ENCODE measurements around the gene KCND3. TPM values are rescaled to one million over a fixed set of nuclear protein-coding genes. Genes with fewer than 3 reads are reported as not detected.

KCND3 gene
- total RNA-seq, 5 donors from 2014 or later (not counting 1 experiment from before 2014, with no cell fraction given) = not detected

- Histone ChIP-seq H3K27ac (ENCODE audit: low read length) (no peak overlapping the region), H3K36me3 (ENCODE audit: control insufficient read depth in 2 of 2, extremely low read depth in 1 of 2, insufficient read depth in 1 of 2, low read length in 1 of 2) (no peaks in the 10 kb centered on the region), H3K4me3 (ENCODE audit: control insufficient read depth in 1 of 2, extremely low read depth in 1 of 2, low read length in 1 of 2) (no peak overlapping the region), H3K27me3 (replicated peaks in 1 of 2; ENCODE audit: control insufficient read depth in 2 of 2, extremely low read depth in 1 of 2, insufficient read depth in 2 of 2, low read length in 1 of 2) (peaks cover 0 to 44% of the 10 kb centered on the region in 2 experiments), H3K9me3 (no peaks in the 10 kb centered on the region), H3K4me1 (ENCODE audit: control insufficient read depth in 1 of 2, extremely low read depth in 1 of 2, insufficient read depth in 2 of 2, low read length in 2 of 2) (no peaks in the 10 kb centered on the region)
- ChIA-PET CTCF (no interaction called here), POLR2A (no interaction called here)
- Mint-ChIP-seq H3K4me1 (no peaks in the 10 kb centered on the region), H3K36me3 (no peaks in the 10 kb centered on the region), H3K4me3 (no peak overlapping the region), H3K9me3 (no peaks in the 10 kb centered on the region), H3K27me3 (peaks cover 25 to 48% of the 10 kb centered on the region in 2 donors), H3K27ac (no peak overlapping the region)
- DNase-seq = no peak
- no peak for ATAC-seq (replicated peaks in 1 of 4)
- 61% methylated on average over 13 of the region's 13 CpGs for WGBS (ENCODE audit: insufficient coverage)
These were observed 132.9 kb downstream of the KCND3 start for GRCh38 chr1:111856411-111857185.

- no peaks in the 10 kb centered on the region for H3K9me3 ChIP-seq
- H3K9me3 Mint-ChIP-seq = no peaks in the 10 kb centered on the region
- DNase-seq = no peak
- no peaks in the 10 kb centered on the region for H3K4me1 Mint-ChIP-seq
- no peak overlapping the region for H3K27ac Mint-ChIP-seq
- peaks cover 24 to 47% of the 10 kb centered on the region in 2 donors for H3K27me3 Mint-ChIP-seq
- H3K4me3 Mint-ChIP-seq = no peak overlapping the region
- H3K27ac ChIP-seq (ENCODE audit: low read length) = no peak overlapping the region
- no peaks in the 10 kb centered on the region for H3K36me3 Mint-ChIP-seq
- no peaks in the 10 kb centered on the region for H3K4me1 ChIP-seq (ENCODE audit: control insufficient read depth in 1 of 2, extremely low read depth in 1 of 2, insufficient read depth in 2 of 2, low read length in 2 of 2)
- ATAC-seq (replicated peaks in 1 of 4) = no peak
- POLR2A ChIA-PET = no interaction called here
- 77% methylated on average over 4 of the region's 4 CpGs for WGBS (ENCODE audit: insufficient coverage)
- no peaks in the 10 kb centered on the region for H3K36me3 ChIP-seq (ENCODE audit: control insufficient read depth in 2 of 2, extremely low read depth in 1 of 2, insufficient read depth in 1 of 2, low read length in 1 of 2)
- CTCF ChIA-PET = no interaction called here
- H3K27me3 ChIP-seq (replicated peaks in 1 of 2; ENCODE audit: control insufficient read depth in 2 of 2, extremely low read depth in 1 of 2, insufficient read depth in 2 of 2, low read length in 1 of 2) = peaks cover 2 to 40% of the 10 kb centered on the region in 2 experiments
- no peak overlapping the region for H3K4me3 ChIP-seq (ENCODE audit: control insufficient read depth in 1 of 2, extremely low read depth in 1 of 2, low read length in 1 of 2)
These were observed 134.2 kb downstream of the KCND3 start for GRCh38 chr1:111855260-111855659.

GRCh38 chr1:111852261-111852721 lies 137.2 kb downstream of the KCND3 start:
- no peaks in the 10 kb centered on the region for H3K9me3 ChIP-seq
- no peak overlapping the region for H3K27ac ChIP-seq (ENCODE audit: low read length)
- Mint-ChIP-seq H3K36me3 (no peaks in the 10 kb centered on the region), H3K9me3 (no peaks in the 10 kb centered on the region), H3K4me3 (no peak overlapping the region), H3K27me3 (peaks cover 30 to 49% of the 10 kb centered on the region in 2 donors), H3K4me1 (no peaks in the 10 kb centered on the region), H3K27ac (no peak overlapping the region)
- CTCF ChIA-PET = no interaction called here
- DNase-seq (no peak), ATAC-seq (replicated peaks in 1 of 4) (no peak)
- H3K27me3 ChIP-seq (replicated peaks in 1 of 2; ENCODE audit: control insufficient read depth in 2 of 2, extremely low read depth in 1 of 2, insufficient read depth in 2 of 2, low read length in 1 of 2) = peaks cover 2 to 53% of the 10 kb centered on the region in 2 experiments
- no peaks in the 10 kb centered on the region for H3K36me3 ChIP-seq (ENCODE audit: control insufficient read depth in 2 of 2, extremely low read depth in 1 of 2, insufficient read depth in 1 of 2, low read length in 1 of 2)
- POLR2A ChIA-PET = no interaction called here
- no peaks in the 10 kb centered on the region for H3K4me1 ChIP-seq (ENCODE audit: control insufficient read depth in 1 of 2, extremely low read depth in 1 of 2, insufficient read depth in 2 of 2, low read length in 2 of 2)
- H3K4me3 ChIP-seq (ENCODE audit: control insufficient read depth in 1 of 2, extremely low read depth in 1 of 2, low read length in 1 of 2) = no peak overlapping the region
- WGBS (ENCODE audit: insufficient coverage) = 87% methylated on average over 4 of the region's 7 CpGs

- CTCF ChIA-PET = no interaction called here
- H3K27me3 ChIP-seq (replicated peaks in 1 of 2; ENCODE audit: control insufficient read depth in 2 of 2, extremely low read depth in 1 of 2, insufficient read depth in 2 of 2, low read length in 1 of 2) = peaks cover 2 to 49% of the 10 kb centered on the region in 2 experiments
- no peak overlapping the region for H3K27ac ChIP-seq (ENCODE audit: low read length)
- peaks cover 30 to 49% of the 10 kb centered on the region in 2 donors for H3K27me3 Mint-ChIP-seq
- no peaks in the 10 kb centered on the region for H3K36me3 Mint-ChIP-seq
- no peak overlapping the region for H3K4me3 ChIP-seq (ENCODE audit: control insufficient read depth in 1 of 2, extremely low read depth in 1 of 2, low read length in 1 of 2)
- H3K4me1 Mint-ChIP-seq = no peaks in the 10 kb centered on the region
- no peak overlapping the region for H3K27ac Mint-ChIP-seq
- no peaks in the 10 kb centered on the region for H3K9me3 ChIP-seq
- ATAC-seq (replicated peaks in 1 of 4) (no peak), DNase-seq (no peak)
- no peaks in the 10 kb centered on the region for H3K4me1 ChIP-seq (ENCODE audit: control insufficient read depth in 1 of 2, extremely low read depth in 1 of 2, insufficient read depth in 2 of 2, low read length in 2 of 2)
- H3K36me3 ChIP-seq (ENCODE audit: control insufficient read depth in 2 of 2, extremely low read depth in 1 of 2, insufficient read depth in 1 of 2, low read length in 1 of 2) = no peaks in the 10 kb centered on the region
- no peak overlapping the region for H3K4me3 Mint-ChIP-seq
- no CpG with 5 or more reads among the region's 6 CpGs for WGBS (ENCODE audit: insufficient coverage)
- POLR2A ChIA-PET = no interaction called here
- no peaks in the 10 kb centered on the region for H3K9me3 Mint-ChIP-seq
These were observed 137.9 kb downstream of the KCND3 start for GRCh38 chr1:111851552-111851951.

- DNase-seq (no peak), ATAC-seq (replicated peaks in 1 of 4) (no peak)
- Mint-ChIP-seq H3K4me3 (no peak overlapping the region), H3K36me3 (no peaks in the 10 kb centered on the region), H3K9me3 (no peaks in the 10 kb centered on the region), H3K4me1 (no peaks in the 10 kb centered on the region), H3K27me3 (peaks cover 30 to 41% of the 10 kb centered on the region in 2 donors), H3K27ac (no peak overlapping the region)
- H3K4me1 ChIP-seq (ENCODE audit: control insufficient read depth in 1 of 2, extremely low read depth in 1 of 2, insufficient read depth in 2 of 2, low read length in 2 of 2) = no peaks in the 10 kb centered on the region
- POLR2A ChIA-PET = no interaction called here
- H3K9me3 ChIP-seq = no peaks in the 10 kb centered on the region
- no peaks in the 10 kb centered on the region for H3K36me3 ChIP-seq (ENCODE audit: control insufficient read depth in 2 of 2, extremely low read depth in 1 of 2, insufficient read depth in 1 of 2, low read length in 1 of 2)
- H3K27ac ChIP-seq (ENCODE audit: low read length) = no peak overlapping the region
- WGBS (ENCODE audit: insufficient coverage) = no CpG with 5 or more reads among the region's 2 CpGs
- CTCF ChIA-PET = no interaction called here
- no peak overlapping the region for H3K4me3 ChIP-seq (ENCODE audit: control insufficient read depth in 1 of 2, extremely low read depth in 1 of 2, low read length in 1 of 2)
- peaks cover 2 to 37% of the 10 kb centered on the region in 2 experiments for H3K27me3 ChIP-seq (replicated peaks in 1 of 2; ENCODE audit: control insufficient read depth in 2 of 2, extremely low read depth in 1 of 2, insufficient read depth in 2 of 2, low read length in 1 of 2)
These were observed 139.4 kb downstream of the KCND3 start for GRCh38 chr1:111850109-111850508.

- Mint-ChIP-seq H3K27me3 (peaks cover 40 to 43% of the 10 kb centered on the region in 2 donors), H3K27ac (no peak overlapping the region)
- POLR2A ChIA-PET = no interaction called here
These were observed 140.5 kb downstream of the KCND3 start for GRCh38 chr1:111848852-111849545.

More at GRCh38 chr1:111848852-111849545, 140.5 kb downstream of the KCND3 start:
- CTCF ChIA-PET = no interaction called here
- DNase-seq = no peak
- no peaks in the 10 kb centered on the region for H3K4me1 Mint-ChIP-seq
- no peaks in the 10 kb centered on the region for H3K9me3 ChIP-seq
- peaks cover 2 to 28% of the 10 kb centered on the region in 2 experiments for H3K27me3 ChIP-seq (replicated peaks in 1 of 2; ENCODE audit: control insufficient read depth in 2 of 2, extremely low read depth in 1 of 2, insufficient read depth in 2 of 2, low read length in 1 of 2)
- no peak overlapping the region for H3K4me3 ChIP-seq (ENCODE audit: control insufficient read depth in 1 of 2, extremely low read depth in 1 of 2, low read length in 1 of 2)
- no peaks in the 10 kb centered on the region for H3K36me3 Mint-ChIP-seq
- no peak overlapping the region for H3K4me3 Mint-ChIP-seq
- H3K27ac ChIP-seq (ENCODE audit: low read length) = no peak overlapping the region
- no peaks in the 10 kb centered on the region for H3K36me3 ChIP-seq (ENCODE audit: control insufficient read depth in 2 of 2, extremely low read depth in 1 of 2, insufficient read depth in 1 of 2, low read length in 1 of 2)
- 87% methylated on average over 3 of the region's 7 CpGs for WGBS (ENCODE audit: insufficient coverage)
- no peak for ATAC-seq (replicated peaks in 1 of 4)
- no peaks in the 10 kb centered on the region for H3K4me1 ChIP-seq (ENCODE audit: control insufficient read depth in 1 of 2, extremely low read depth in 1 of 2, insufficient read depth in 2 of 2, low read length in 2 of 2)
- H3K9me3 Mint-ChIP-seq = no peaks in the 10 kb centered on the region

Data from T-cell (primary cell).